ENCODE measurements around the gene OLFM1. TPM values are rescaled to one million over a fixed set of nuclear protein-coding genes. Genes with fewer than 3 reads are reported as not detected.
A peak's percentile ranks its signal among the peaks of the same experiment; 100 is the strongest.

Gene OLFM1
- total RNA-seq, 1 donor from 2014 or later = 10.0 TPM

- DNase-seq = no peak
- Histone ChIP-seq H3K27ac (replicated peaks) (no peak overlapping the region), H3K4me3 (peak overlapping the region; percentile 73), H3K4me1 (peaks cover 21% of the 10 kb centered on the region), H3K27me3 (ENCODE audit: low read depth) (peaks cover 70% of the 10 kb centered on the region), H3K36me3 (no peaks in the 10 kb centered on the region), H3K9me3 (replicated peaks) (no peaks in the 10 kb centered on the region)
- intact Hi-C loops (cut with micrococcal nuclease) = no loop called here
- TF ChIP-seq, protein P1, sequence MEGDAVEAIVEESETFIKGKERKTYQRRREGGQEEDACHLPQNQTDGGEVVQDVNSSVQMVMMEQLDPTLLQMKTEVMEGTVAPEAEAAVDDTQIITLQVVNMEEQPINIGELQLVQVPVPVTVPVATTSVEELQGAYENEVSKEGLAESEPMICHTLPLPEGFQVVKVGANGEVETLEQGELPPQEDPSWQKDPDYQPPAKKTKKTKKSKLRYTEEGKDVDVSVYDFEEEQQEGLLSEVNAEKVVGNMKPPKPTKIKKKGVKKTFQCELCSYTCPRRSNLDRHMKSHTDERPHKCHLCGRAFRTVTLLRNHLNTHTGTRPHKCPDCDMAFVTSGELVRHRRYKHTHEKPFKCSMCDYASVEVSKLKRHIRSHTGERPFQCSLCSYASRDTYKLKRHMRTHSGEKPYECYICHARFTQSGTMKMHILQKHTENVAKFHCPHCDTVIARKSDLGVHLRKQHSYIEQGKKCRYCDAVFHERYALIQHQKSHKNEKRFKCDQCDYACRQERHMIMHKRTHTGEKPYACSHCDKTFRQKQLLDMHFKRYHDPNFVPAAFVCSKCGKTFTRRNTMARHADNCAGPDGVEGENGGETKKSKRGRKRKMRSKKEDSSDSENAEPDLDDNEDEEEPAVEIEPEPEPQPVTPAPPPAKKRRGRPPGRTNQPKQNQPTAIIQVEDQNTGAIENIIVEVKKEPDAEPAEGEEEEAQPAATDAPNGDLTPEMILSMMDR (IDR thresholded peaks at IDR 0.05; ENCODE audit: borderline replicate concordance) = no peak
Measured at GRCh38 chr9:135076143-135076875, 11.2 kb upstream of the OLFM1 start.

DNA sequence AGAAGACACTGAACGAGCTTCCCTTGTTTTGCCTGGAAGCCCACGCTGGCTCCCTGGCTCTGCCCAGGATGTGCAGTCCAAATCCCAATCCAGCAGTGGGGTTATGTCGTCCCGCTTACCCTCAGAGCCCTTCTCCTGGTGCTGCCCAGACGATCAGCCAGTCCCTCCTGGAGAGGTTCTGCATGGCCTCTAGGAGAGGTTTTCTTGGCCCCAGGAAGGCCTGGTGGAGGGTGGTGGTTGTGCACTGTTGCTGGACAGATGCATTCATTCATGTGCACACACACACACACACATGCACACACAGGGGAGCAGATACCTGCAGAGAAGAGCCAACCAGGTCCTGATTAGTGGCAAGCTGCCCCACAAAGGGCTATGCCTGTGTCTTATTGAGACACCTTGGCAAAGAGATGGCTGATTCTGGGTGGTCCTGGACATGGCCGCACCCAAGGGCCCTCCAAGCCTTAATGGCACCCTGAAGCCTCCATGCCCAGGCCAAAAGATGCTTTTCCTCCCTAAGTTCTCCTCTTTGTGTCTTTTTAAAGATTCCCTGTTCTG, 10.5 kb upstream of the OLFM1 start:
- Histone ChIP-seq H3K9me3 (replicated peaks) (no peaks in the 10 kb centered on the region), H3K27me3 (ENCODE audit: low read depth) (peaks cover 72% of the 10 kb centered on the region), H3K4me1 (peaks cover 21% of the 10 kb centered on the region), H3K27ac (replicated peaks) (no peak overlapping the region), H3K4me3 (peak overlapping the region; percentile 73), H3K36me3 (no peaks in the 10 kb centered on the region)
- TF ChIP-seq, protein P1 (IDR thresholded peaks at IDR 0.05; ENCODE audit: borderline replicate concordance) = no peak
- intact Hi-C loops (cut with micrococcal nuclease) = no loop called here
- DNase-seq = no peak

- H3K36me3 ChIP-seq = no peaks in the 10 kb centered on the region
- no peak overlapping the region for H3K27ac ChIP-seq (replicated peaks)
- TF ChIP-seq, protein P1 (IDR thresholded peaks at IDR 0.05; ENCODE audit: borderline replicate concordance) = no peak
- H3K9me3 ChIP-seq (replicated peaks) = no peaks in the 10 kb centered on the region
- peaks cover 74% of the 10 kb centered on the region for H3K27me3 ChIP-seq (ENCODE audit: low read depth)
- intact Hi-C loops (cut with micrococcal nuclease) = no loop called here
- no peak overlapping the region for H3K4me3 ChIP-seq
- H3K4me1 ChIP-seq = peaks cover 21% of the 10 kb centered on the region
- no peak for DNase-seq
Measured at GRCh38 chr9:135077497-135078200, 9.8 kb upstream of the OLFM1 start.

DNA sequence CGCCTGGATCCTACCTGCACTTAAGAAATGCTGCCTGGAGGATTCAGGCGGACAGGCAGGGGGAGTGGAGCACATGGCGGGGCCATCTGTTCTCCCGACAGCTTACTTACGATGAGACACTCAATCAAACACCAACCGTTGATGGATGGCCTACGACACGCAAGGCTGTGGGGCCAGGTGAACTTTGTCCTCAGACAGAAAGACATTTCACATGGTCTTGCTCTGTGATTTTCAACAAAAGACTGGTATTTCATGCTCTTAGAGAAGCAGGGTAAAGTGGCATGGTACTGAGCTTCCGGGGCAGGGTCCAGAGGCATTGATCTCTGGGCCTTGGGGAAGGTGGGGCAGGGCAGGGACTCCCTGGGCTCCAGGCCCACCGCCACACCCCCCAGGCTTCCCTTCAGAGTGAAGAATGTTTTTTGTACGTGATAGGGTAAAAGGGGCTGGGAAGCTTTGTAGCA, 9.1 kb upstream of the OLFM1 start:
- Histone ChIP-seq H3K9me3 (replicated peaks) (no peaks in the 10 kb centered on the region), H3K27ac (replicated peaks) (no peak overlapping the region), H3K4me3 (no peak overlapping the region), H3K36me3 (no peaks in the 10 kb centered on the region), H3K4me1 (peaks cover 21% of the 10 kb centered on the region), H3K27me3 (ENCODE audit: low read depth) (peaks cover 74% of the 10 kb centered on the region)
- TF ChIP-seq, protein P1 (IDR thresholded peaks at IDR 0.05; ENCODE audit: borderline replicate concordance) = no peak
- intact Hi-C loops (cut with micrococcal nuclease) = no loop called here
- DNase-seq = no peak

DNA sequence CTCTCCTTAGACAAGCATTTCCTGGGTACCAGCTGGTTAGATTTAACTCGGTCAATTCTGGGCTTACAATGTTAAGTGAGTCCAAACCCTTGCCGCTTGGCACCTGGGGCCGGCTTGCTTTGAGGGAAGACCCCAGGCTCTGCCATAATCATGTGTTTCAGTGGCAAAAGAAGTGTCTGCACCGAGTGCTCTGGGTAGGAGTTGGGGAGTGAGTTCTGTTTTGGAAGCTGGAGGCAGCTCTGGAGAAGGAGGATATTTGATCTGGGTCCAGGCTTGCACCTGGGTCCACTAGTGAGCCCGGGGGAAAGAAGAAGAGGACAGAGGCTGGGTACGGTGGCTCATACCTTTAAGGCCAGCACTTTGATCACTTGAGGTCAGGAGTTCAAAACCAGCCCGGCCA, 8.4 kb upstream of the OLFM1 start:
- Histone ChIP-seq H3K9me3 (replicated peaks) (no peaks in the 10 kb centered on the region), H3K27ac (replicated peaks) (no peak overlapping the region), H3K36me3 (no peaks in the 10 kb centered on the region), H3K4me1 (peaks cover 26% of the 10 kb centered on the region), H3K4me3 (no peak overlapping the region), H3K27me3 (ENCODE audit: low read depth) (peaks cover 74% of the 10 kb centered on the region)
- no peak for DNase-seq
- intact Hi-C loops (cut with micrococcal nuclease) = no loop called here
- TF ChIP-seq, protein P1 (IDR thresholded peaks at IDR 0.05; ENCODE audit: borderline replicate concordance) = no peak

All from left ventricle myocardium inferior (tissue), 1 donor.